Left ventricle myocardium inferior (tissue), 1 donor: Measurements from ENCODE around the gene BCL2L14. TPM values are rescaled to one million over a fixed set of nuclear protein-coding genes. Genes with fewer than 3 reads are reported as not detected.
"Not testable (repeated sequence)": the region's sequence is repeated elsewhere in the genome, so short reads cannot be mapped to it uniquely, and the experiment has no call there.

Experiments used
- DNase-seq: peaks from one replicate; pipeline ENCODE4 v3.0.0-alpha.2; 2020
- H3K27ac ChIP-seq: fragments of 200-600 bp; replicated peaks from 2 replicates; pipeline ENCODE4 v1.8.0; 2021
- H3K27me3 ChIP-seq: fragments of 200-600 bp; 2 replicates; pipeline ENCODE4 v1.8.0; 2021; ENCODE audit warnings: low read depth
- H3K36me3 ChIP-seq: fragments of 200-600 bp; 2 replicates; pipeline ENCODE4 v1.8.0; 2021
- H3K4me1 ChIP-seq: fragments of 200-600 bp; 2 replicates; pipeline ENCODE4 v1.8.0; 2021
- H3K4me3 ChIP-seq: fragments of 200-600 bp; 2 replicates; pipeline ENCODE4 v1.8.0; 2021; ENCODE audit warnings: mild to moderate bottlenecking, moderate library complexity
- H3K9me3 ChIP-seq: fragments of 200-600 bp; replicated peaks from 2 replicates; pipeline ENCODE4 v1.8.0; 2021
- intact Hi-C: fragments of 100-400 bp; cut with micrococcal nuclease; formaldehyde crosslinking; loops from one replicate; pipeline ENCODE4 v1.11.0; 2022
- microRNA-seq: library from miRNA; unstranded; fragments of <30 nt; microRNA quantifications from one replicate; pipeline ENCODE4 v1.2.0, GENCODE V29; 2020
- total RNA-seq: library from RNA; stranded (reverse); fragmentation: NEBNext Ultra II Directional; extraction: Animal tissue kit (Norgen Biotek cat#: 25700); gene quantifications from one replicate; pipeline ENCODE4 v1.2.1, GENCODE V29; 2021
- TF ChIP-seq, protein P1 (sequence below): fragments of 200-600 bp; IDR thresholded peaks from 2 replicates; pipeline ENCODE4 v1.8.0; 2021; ENCODE audit warnings: antibody characterized with exemption, mild to moderate bottlenecking, borderline replicate concordance
- donor health status: DM: no; HTN: yes; CAD: no; lungs with severe emphysema.

BCL2L14 gene
- total RNA-seq, 1 donor from 2014 or later, result not detected

DNA sequence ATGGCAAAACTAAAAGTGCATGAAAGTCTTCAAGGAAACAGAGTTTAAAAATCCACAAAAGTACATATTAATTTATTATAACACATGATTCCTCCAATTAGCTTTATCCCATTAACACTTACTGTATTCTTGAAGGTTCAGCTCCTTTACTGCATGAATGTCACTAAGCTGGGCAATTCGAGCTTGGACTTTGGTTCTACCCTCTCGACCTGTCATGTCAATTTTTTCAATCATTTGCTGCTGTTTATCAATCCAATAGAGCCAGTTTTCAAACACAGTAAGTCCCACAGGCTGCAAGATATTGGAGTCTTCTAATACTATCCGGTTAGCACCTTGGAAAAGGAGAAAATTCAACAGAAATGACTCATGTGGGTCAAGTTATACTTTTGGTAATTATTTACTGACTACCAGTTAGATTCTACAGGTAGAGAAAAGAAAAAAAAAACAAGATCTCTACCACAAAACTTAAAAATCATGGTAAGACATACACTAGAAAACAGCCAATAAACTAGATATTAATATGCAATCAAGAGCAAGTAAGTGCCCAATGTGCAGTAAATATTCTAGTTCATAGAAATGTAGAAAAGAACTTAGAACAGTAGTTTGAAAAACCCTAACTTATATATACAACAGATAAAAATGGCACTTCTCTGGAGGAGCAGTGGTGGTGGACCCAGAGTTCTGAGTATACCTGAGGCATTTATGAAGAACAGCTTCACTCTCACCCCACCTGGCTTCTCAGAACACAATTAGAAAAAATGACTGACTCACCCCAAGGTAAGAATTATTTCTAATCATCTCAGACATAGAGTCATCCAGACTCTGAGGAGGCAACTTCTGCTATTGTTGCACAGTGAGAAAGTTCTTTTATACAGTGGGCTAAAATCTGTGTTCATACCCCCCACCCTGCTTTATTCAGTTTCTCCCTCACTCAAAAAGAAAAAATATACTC is 67.7 kb downstream of the BCL2L14 start:
- intact Hi-C loops, result no loop called here
- Histone ChIP-seq H3K27ac (no peak overlapping the region), H3K9me3 (no peaks in the 10 kb centered on the region), H3K27me3 (no peaks in the 10 kb centered on the region), H3K36me3 (peaks cover 35% of the 10 kb centered on the region), H3K4me3 (no peak overlapping the region), H3K4me1 (no peaks in the 10 kb centered on the region)
- TF ChIP-seq, protein P1, sequence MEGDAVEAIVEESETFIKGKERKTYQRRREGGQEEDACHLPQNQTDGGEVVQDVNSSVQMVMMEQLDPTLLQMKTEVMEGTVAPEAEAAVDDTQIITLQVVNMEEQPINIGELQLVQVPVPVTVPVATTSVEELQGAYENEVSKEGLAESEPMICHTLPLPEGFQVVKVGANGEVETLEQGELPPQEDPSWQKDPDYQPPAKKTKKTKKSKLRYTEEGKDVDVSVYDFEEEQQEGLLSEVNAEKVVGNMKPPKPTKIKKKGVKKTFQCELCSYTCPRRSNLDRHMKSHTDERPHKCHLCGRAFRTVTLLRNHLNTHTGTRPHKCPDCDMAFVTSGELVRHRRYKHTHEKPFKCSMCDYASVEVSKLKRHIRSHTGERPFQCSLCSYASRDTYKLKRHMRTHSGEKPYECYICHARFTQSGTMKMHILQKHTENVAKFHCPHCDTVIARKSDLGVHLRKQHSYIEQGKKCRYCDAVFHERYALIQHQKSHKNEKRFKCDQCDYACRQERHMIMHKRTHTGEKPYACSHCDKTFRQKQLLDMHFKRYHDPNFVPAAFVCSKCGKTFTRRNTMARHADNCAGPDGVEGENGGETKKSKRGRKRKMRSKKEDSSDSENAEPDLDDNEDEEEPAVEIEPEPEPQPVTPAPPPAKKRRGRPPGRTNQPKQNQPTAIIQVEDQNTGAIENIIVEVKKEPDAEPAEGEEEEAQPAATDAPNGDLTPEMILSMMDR, result no peak
- no peak for DNase-seq

DNA sequence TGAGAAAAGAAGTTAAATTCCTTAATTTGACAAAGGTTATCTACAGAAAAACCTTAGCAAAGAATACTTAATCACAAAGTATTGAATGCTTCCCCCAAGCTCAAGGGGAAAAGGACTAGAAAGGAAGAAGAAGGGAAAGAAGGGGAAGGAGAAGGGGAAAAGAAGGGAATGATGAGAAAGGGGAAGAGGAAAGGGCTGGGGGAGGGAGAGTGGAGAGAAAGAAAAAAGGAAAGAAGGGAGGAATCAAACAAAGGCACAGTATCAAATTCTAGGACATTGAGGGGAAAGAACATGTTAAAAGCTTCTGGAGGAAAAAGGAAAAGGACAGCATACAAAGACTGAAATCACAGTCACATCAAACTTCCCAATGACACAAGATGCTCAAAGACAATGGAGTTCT is 70.3 kb downstream of the BCL2L14 start:
- no peaks in the 10 kb centered on the region for H3K4me1 ChIP-seq
- no peak for DNase-seq
- no peaks in the 10 kb centered on the region for H3K27me3 ChIP-seq
- intact Hi-C loops, result no loop called here
- TF ChIP-seq, protein P1, result no peak
- H3K36me3 ChIP-seq, result peaks cover 28% of the 10 kb centered on the region
- no peak overlapping the region for H3K27ac ChIP-seq
- H3K9me3 ChIP-seq, result no peaks in the 10 kb centered on the region
- H3K4me3 ChIP-seq, result no peak overlapping the region

DNA sequence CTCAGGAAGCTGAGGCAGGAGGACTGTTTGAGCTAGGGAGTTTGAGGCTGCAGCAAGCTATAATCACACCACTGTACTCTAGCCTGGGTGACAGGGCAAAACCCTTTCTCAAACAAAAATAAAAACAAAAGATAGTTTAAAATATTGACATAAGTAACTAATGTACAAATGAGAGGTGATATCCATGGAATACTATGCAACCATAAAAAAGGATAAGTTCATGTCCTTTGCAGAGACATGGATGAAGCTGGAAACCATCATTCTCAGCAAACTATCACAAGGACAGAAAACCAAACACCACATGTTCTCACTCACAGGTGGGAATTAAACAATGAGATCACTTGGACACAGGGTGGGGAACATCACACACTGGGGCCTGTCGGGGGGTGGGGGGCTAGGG is 73.8 kb downstream of the BCL2L14 start:
- H3K4me3 ChIP-seq, H3K27me3 ChIP-seq, DNase-seq, H3K9me3 ChIP-seq, H3K27ac ChIP-seq, intact Hi-C loops, H3K4me1 ChIP-seq: not testable (repeated sequence)
- H3K36me3 ChIP-seq, result peaks cover 40% of the 10 kb centered on the region

DNA sequence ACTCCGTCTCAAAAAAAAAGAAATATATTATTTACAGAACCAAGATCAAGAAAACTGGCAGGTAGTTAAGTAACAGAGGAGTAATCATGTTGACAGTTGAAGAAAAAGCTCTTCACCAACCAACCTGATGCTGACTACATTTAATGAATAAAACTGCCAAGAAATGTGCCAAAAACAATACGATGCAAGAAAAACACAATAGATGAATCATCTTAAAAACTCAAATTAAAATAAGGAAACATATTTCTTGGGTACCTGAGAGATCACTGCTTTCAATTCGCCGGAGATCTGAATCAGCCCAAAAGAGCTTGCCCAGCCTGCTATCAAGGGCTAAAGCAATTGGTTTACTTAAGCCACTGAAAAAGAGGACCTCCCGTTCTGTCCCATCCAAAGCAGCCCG is 76.4 kb downstream of the BCL2L14 start:
- intact Hi-C loops, result no loop called here
- H3K27ac ChIP-seq, result no peak overlapping the region
- no peaks in the 10 kb centered on the region for H3K9me3 ChIP-seq
- no peaks in the 10 kb centered on the region for H3K4me1 ChIP-seq
- TF ChIP-seq, protein P1, result no peak
- H3K27me3 ChIP-seq, result no peaks in the 10 kb centered on the region
- H3K36me3 ChIP-seq, result peaks cover 47% of the 10 kb centered on the region
- no peak for DNase-seq
- no peak overlapping the region for H3K4me3 ChIP-seq

Small RNA genes within 50 kb of the gene (microRNA-seq; reads per million reads assigned to microRNA genes)
- not detected for gene MIR1244-4

Other genes starting within 250 kb of the BCL2L14 start
- gene LRP6, start 196.1 kb downstream of the BCL2L14 start, total RNA-seq, result 18.7 TPM